ENCODE measurements around the gene UVRAG.

Gene UVRAG

GRCh38 chr11:75802913-75803820 is 11.8 kb upstream of the UVRAG start:
- no peaks in the 10 kb centered on the region for H3K36me3 ChIP-seq (replicated peaks; ENCODE audit: insufficient read depth, low read length)

DNA sequence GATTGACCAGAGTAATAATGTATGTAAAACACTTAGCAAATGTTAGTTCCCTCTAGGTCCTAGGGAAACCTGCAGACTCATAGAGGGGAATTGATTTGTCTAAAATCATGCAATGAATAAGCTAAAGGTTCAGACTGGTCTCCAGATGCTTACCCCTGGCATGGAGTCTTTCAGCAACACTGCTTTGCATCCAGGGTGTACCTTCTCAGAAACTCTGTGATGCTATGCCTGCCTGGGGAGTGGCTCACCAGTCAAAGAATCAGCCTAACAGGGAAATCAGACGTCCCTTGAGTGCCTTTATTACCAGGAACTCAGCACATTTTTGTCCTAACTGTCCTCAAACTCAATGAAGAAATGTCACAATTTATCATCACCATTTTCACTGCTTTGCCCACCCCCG is 5.9 kb upstream of the UVRAG start:
- TF ChIP-seq, protein P1, sequence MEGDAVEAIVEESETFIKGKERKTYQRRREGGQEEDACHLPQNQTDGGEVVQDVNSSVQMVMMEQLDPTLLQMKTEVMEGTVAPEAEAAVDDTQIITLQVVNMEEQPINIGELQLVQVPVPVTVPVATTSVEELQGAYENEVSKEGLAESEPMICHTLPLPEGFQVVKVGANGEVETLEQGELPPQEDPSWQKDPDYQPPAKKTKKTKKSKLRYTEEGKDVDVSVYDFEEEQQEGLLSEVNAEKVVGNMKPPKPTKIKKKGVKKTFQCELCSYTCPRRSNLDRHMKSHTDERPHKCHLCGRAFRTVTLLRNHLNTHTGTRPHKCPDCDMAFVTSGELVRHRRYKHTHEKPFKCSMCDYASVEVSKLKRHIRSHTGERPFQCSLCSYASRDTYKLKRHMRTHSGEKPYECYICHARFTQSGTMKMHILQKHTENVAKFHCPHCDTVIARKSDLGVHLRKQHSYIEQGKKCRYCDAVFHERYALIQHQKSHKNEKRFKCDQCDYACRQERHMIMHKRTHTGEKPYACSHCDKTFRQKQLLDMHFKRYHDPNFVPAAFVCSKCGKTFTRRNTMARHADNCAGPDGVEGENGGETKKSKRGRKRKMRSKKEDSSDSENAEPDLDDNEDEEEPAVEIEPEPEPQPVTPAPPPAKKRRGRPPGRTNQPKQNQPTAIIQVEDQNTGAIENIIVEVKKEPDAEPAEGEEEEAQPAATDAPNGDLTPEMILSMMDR (IDR thresholded peaks at IDR 0.05; ENCODE audit: low read length), result no peak
- TF ChIP-seq EZH2phosphoT487 (IDR thresholded peaks at IDR 0.05; ENCODE audit: low read length) (no peak), EZH2 (optimal IDR thresholded peaks at IDR 0.05; ENCODE audit: low read depth, low read length) (no peak)
- H3K9me3 ChIP-seq (replicated peaks; ENCODE audit: insufficient read depth, low read length), result no peaks in the 10 kb centered on the region
- H3K36me3 ChIP-seq (replicated peaks; ENCODE audit: insufficient read depth, low read length), result no peaks in the 10 kb centered on the region
- no peaks in the 10 kb centered on the region for H4K20me1 ChIP-seq (ENCODE audit: insufficient read depth, low read length)
- no peaks in the 10 kb centered on the region for H3K9me2 ChIP-seq (replicated peaks; ENCODE audit: insufficient read depth, low read length)
- no peaks in the 10 kb centered on the region for H3K79me2 ChIP-seq (ENCODE audit: low read length)
- no peak overlapping the region for H3K27ac ChIP-seq (ENCODE audit: low read length)
- no peaks in the 10 kb centered on the region for H3F3A ChIP-seq (ENCODE audit: insufficient read depth, low read length)
- H3K9ac ChIP-seq (ENCODE audit: low read length), result no peak overlapping the region
- H3K4me2 ChIP-seq (ENCODE audit: low read depth, low read length), result no peak overlapping the region
- no peak for DNase-seq
- H3K27me3 ChIP-seq (replicated peaks; ENCODE audit: insufficient read depth, low read length), result no peaks in the 10 kb centered on the region
- peaks cover 18% of the 10 kb centered on the region for H3K4me1 ChIP-seq (ENCODE audit: low read length)
- H2AFZ ChIP-seq (ENCODE audit: low read length), result no peak overlapping the region
- H3K4me3 ChIP-seq (ENCODE audit: low read length), result no peak overlapping the region

More at GRCh38 chr11:75802913-75803820, 11.8 kb upstream of the UVRAG start:
- peaks cover 21% of the 10 kb centered on the region for H3K4me1 ChIP-seq (ENCODE audit: low read length)
- H3K79me2 ChIP-seq (ENCODE audit: low read length), result no peaks in the 10 kb centered on the region
- no peaks in the 10 kb centered on the region for H3K9me3 ChIP-seq (replicated peaks; ENCODE audit: insufficient read depth, low read length)
- TF ChIP-seq, protein P1 (IDR thresholded peaks at IDR 0.05; ENCODE audit: low read length), result peak; percentile 91
- no peak for TF ChIP-seq EZH2 (optimal IDR thresholded peaks at IDR 0.05; ENCODE audit: low read depth, low read length)
- peaks cover 10% of the 10 kb centered on the region; the same call in 1 of the 2 replicates for H3F3A ChIP-seq (ENCODE audit: insufficient read depth, low read length)
- H3K27me3 ChIP-seq (replicated peaks; ENCODE audit: insufficient read depth, low read length), result no peaks in the 10 kb centered on the region
- no peak overlapping the region for H3K27ac ChIP-seq (ENCODE audit: low read length)
- H3K4me3 ChIP-seq (ENCODE audit: low read length), result no peak overlapping the region
- H2AFZ ChIP-seq (ENCODE audit: low read length), result no peak overlapping the region
- no peak overlapping the region for H3K4me2 ChIP-seq (ENCODE audit: low read depth, low read length)
- no peaks in the 10 kb centered on the region for H4K20me1 ChIP-seq (ENCODE audit: insufficient read depth, low read length)
- H3K9ac ChIP-seq (ENCODE audit: low read length), result no peak overlapping the region
- DNase-seq, result peak; percentile 63
- H3K9me2 ChIP-seq (replicated peaks; ENCODE audit: insufficient read depth, low read length), result no peaks in the 10 kb centered on the region

DNA sequence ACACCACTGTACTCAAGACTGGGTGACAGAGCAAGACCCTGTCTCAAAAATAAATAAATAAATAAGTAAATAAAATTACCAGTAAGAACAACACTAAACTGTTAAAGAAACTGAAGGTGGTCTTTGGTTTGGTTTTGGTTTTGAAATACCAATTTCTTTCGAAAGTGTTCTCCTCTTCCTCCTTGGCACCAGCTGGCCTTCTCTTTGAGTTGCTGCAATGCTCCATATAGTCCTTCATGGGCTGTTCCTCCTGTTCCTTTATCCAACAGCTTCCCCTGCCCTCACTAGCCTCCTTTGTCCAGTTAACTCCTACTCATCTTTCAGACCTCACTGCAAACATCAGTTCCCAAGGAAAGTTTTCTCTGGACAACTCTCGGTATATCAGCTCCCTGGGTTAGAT is 5.0 kb upstream of the UVRAG start:
- Histone ChIP-seq H3K4me1 (ENCODE audit: low read length) (peaks cover 18% of the 10 kb centered on the region), H4K20me1 (ENCODE audit: insufficient read depth, low read length) (no peaks in the 10 kb centered on the region), H3K4me2 (ENCODE audit: low read depth, low read length) (no peak overlapping the region), H2AFZ (ENCODE audit: low read length) (no peak overlapping the region), H3K4me3 (ENCODE audit: low read length) (no peak overlapping the region), H3F3A (ENCODE audit: insufficient read depth, low read length) (0 out of 2 replicates have a peak, but pooled peaks cover under 1% of the 10 kb centered on the region), H3K9ac (ENCODE audit: low read length) (no peak overlapping the region), H3K27me3 (replicated peaks; ENCODE audit: insufficient read depth, low read length) (no peaks in the 10 kb centered on the region), H3K36me3 (replicated peaks; ENCODE audit: insufficient read depth, low read length) (no peaks in the 10 kb centered on the region), H3K9me3 (replicated peaks; ENCODE audit: insufficient read depth, low read length) (no peaks in the 10 kb centered on the region), H3K79me2 (ENCODE audit: low read length) (no peaks in the 10 kb centered on the region), H3K27ac (ENCODE audit: low read length) (no peak overlapping the region), H3K9me2 (replicated peaks; ENCODE audit: insufficient read depth, low read length) (no peaks in the 10 kb centered on the region)
- DNase-seq, result no peak
- TF ChIP-seq, protein P1 (IDR thresholded peaks at IDR 0.05; ENCODE audit: low read length), result no peak
- TF ChIP-seq EZH2phosphoT487 (IDR thresholded peaks at IDR 0.05; ENCODE audit: low read length), result no peak
- TF ChIP-seq EZH2 (optimal IDR thresholded peaks at IDR 0.05; ENCODE audit: low read depth, low read length), result no peak
